HEK293 (cell line): Measurements from ENCODE around the gene RHOV.

Source experiments
- CTCF ChIA-PET: fragments of 350-600 bp; formaldehyde crosslinking; extraction: SDS; loops from one replicate; lab custom pipeline; 2021; ENCODE audit warnings: antibody characterized with exemption; lab: Yijun Ruan, JAX
- POLR2A ChIA-PET: fragments of 300-600 bp; formaldehyde crosslinking; extraction: SDS; loops from one replicate; lab custom pipeline; 2020; ENCODE audit warnings: antibody characterized with exemption, inconsistent platforms; lab: Yijun Ruan, JAX
- H3K27ac ChIP-seq: fragments of 200-500 bp; sonication (Bioruptor generic); 2 replicates; pipeline ENCODE4 v1.5.1; 2014; ENCODE audit warnings: low read depth, low read length, control low read depth, inconsistent platforms; ENCODE audit errors: extremely low read depth
- H3K36me3 ChIP-seq, 2 experiments: fragments of 200-500 bp in 1 of 2; sonication (Bioruptor generic) in 1 of 2; 1 replicate in 1 of 2; 2 replicates in 1 of 2; pipeline ENCODE4 v1.5.1; 2014 to 2017; ENCODE audit warnings: inconsistent platforms in 2 of 2, low read length in 2 of 2; ENCODE audit not compliant: control insufficient read depth in 2 of 2, insufficient read depth in 1 of 2
- H3K4me1 ChIP-seq: fragments of 200-500 bp; sonication (Bioruptor generic); 2 replicates; pipeline ENCODE4 v1.5.1; 2014; ENCODE audit warnings: mild to moderate bottlenecking, low read length, inconsistent platforms; ENCODE audit not compliant: control insufficient read depth, insufficient read depth
- H3K4me3 ChIP-seq: 2 replicates; pipeline ENCODE4 v1.5.1; 2011; ENCODE audit warnings: low read depth, mild to moderate bottlenecking, control low read depth, low read length, moderate library complexity
- H3K9me3 ChIP-seq: fragments of 200-500 bp; sonication (Bioruptor generic); 2 replicates; pipeline ENCODE4 v1.5.1; 2014; ENCODE audit warnings: low read depth, low read length, inconsistent platforms; ENCODE audit not compliant: control insufficient read depth, insufficient read depth
- IKZF3 ChIP-seq: fragments of 450-650 bp; IDR thresholded peaks from 2 replicates; pipeline ENCODE4 v1.5.0; 2018; ENCODE audit warnings: missing biosample characterization, mild to moderate bottlenecking, missing genetic modification characterization, moderate library complexity
- KLF1 ChIP-seq: fragments of 450-650 bp; formaldehyde crosslinking; IDR thresholded peaks from 2 replicates; pipeline ENCODE4 v1.5.1; 2016; ENCODE audit warnings: missing biosample characterization, missing genetic modification characterization
- MYNN ChIP-seq: fragments of 450-650 bp; formaldehyde crosslinking; IDR thresholded peaks from 2 replicates; pipeline ENCODE4 v1.5.1; 2016; ENCODE audit warnings: missing biosample characterization, missing genetic modification characterization, borderline replicate concordance
- SP2 ChIP-seq: fragments of 450-650 bp; formaldehyde crosslinking; IDR thresholded peaks from 2 replicates; pipeline ENCODE4 v1.5.1; 2016; ENCODE audit warnings: missing biosample characterization, missing genetic modification characterization
- ZBTB20 ChIP-seq: fragments of 450-650 bp; formaldehyde crosslinking; IDR thresholded peaks from 2 replicates; pipeline ENCODE4 v1.5.1; 2016; ENCODE audit warnings: missing biosample characterization, missing genetic modification characterization
- ZNF140 ChIP-seq: fragments of 450-650 bp; formaldehyde crosslinking; IDR thresholded peaks from 2 replicates; pipeline ENCODE4 v1.5.1; 2016; ENCODE audit warnings: missing biosample characterization, missing genetic modification characterization
- ZNF37A ChIP-seq: fragments of 450-650 bp; IDR thresholded peaks from 2 replicates; pipeline ENCODE4 v1.5.1; 2018; ENCODE audit warnings: missing biosample characterization, missing genetic modification characterization
- ZNF560 ChIP-seq: fragments of 450-650 bp; formaldehyde crosslinking; IDR thresholded peaks from 2 replicates; pipeline ENCODE4 v1.5.1; 2017; ENCODE audit warnings: missing biosample characterization, missing genetic modification characterization, borderline replicate concordance
- ZNF600 ChIP-seq: fragments of 450-650 bp; formaldehyde crosslinking; IDR thresholded peaks from 2 replicates; pipeline ENCODE4 v1.5.1; 2016; ENCODE audit warnings: missing biosample characterization, missing genetic modification characterization
- ZNF768 ChIP-seq: fragments of 450-650 bp; formaldehyde crosslinking; IDR thresholded peaks from 2 replicates; pipeline ENCODE4 v1.5.1; 2018; ENCODE audit warnings: missing biosample characterization, mild to moderate bottlenecking, missing genetic modification characterization
- ZNF830 ChIP-seq: fragments of 450-650 bp; IDR thresholded peaks from 2 replicates; pipeline ENCODE4 v1.5.0; 2018; ENCODE audit warnings: missing biosample characterization, missing genetic modification characterization, low read depth, mild to moderate bottlenecking, moderate library complexity
- ZNF843 ChIP-seq: fragments of 450-650 bp; formaldehyde crosslinking; IDR thresholded peaks from 2 replicates; pipeline ENCODE4 v1.5.1; 2016; ENCODE audit warnings: missing biosample characterization, missing genetic modification characterization
- ZSCAN23 ChIP-seq: fragments of 450-650 bp; formaldehyde crosslinking; IDR thresholded peaks from 2 replicates; pipeline ENCODE4 v1.5.1; 2016; ENCODE audit warnings: missing biosample characterization, missing genetic modification characterization
- ZXDB ChIP-seq: fragments of 450-650 bp; formaldehyde crosslinking; IDR thresholded peaks from 2 replicates; pipeline ENCODE4 v1.5.1; 2016; ENCODE audit warnings: missing biosample characterization, missing genetic modification characterization
- TF ChIP-seq, protein P1 (sequence below): fragments of 450-650 bp; formaldehyde crosslinking; optimal IDR thresholded peaks from 2 replicates; pipeline ENCODE3; 2016; ENCODE audit warnings: missing biosample characterization, mild to moderate bottlenecking, missing genetic modification characterization
- TF ChIP-seq, protein P2 (sequence below): IDR thresholded peaks from 2 replicates; pipeline ENCODE4 v1.6.1; 2011; ENCODE audit warnings: mild to moderate bottlenecking, low read depth, low read length, borderline replicate concordance
- TF ChIP-seq, protein P3 (sequence below): fragments of 450-650 bp; formaldehyde crosslinking; IDR thresholded peaks from 2 replicates; pipeline ENCODE4 v1.5.1; 2016; ENCODE audit warnings: missing biosample characterization, missing genetic modification characterization
- TF ChIP-seq, protein P4 (sequence below): fragments of 450-650 bp; formaldehyde crosslinking; IDR thresholded peaks from 2 replicates; pipeline ENCODE4 v1.5.1; 2016; ENCODE audit warnings: missing biosample characterization, missing genetic modification characterization
- TF ChIP-seq, protein P5 (sequence below): fragments of 450-650 bp; formaldehyde crosslinking; IDR thresholded peaks from 2 replicates; pipeline ENCODE4 v1.5.1; 2016; ENCODE audit warnings: missing biosample characterization, missing genetic modification characterization

Gene RHOV

DNA sequence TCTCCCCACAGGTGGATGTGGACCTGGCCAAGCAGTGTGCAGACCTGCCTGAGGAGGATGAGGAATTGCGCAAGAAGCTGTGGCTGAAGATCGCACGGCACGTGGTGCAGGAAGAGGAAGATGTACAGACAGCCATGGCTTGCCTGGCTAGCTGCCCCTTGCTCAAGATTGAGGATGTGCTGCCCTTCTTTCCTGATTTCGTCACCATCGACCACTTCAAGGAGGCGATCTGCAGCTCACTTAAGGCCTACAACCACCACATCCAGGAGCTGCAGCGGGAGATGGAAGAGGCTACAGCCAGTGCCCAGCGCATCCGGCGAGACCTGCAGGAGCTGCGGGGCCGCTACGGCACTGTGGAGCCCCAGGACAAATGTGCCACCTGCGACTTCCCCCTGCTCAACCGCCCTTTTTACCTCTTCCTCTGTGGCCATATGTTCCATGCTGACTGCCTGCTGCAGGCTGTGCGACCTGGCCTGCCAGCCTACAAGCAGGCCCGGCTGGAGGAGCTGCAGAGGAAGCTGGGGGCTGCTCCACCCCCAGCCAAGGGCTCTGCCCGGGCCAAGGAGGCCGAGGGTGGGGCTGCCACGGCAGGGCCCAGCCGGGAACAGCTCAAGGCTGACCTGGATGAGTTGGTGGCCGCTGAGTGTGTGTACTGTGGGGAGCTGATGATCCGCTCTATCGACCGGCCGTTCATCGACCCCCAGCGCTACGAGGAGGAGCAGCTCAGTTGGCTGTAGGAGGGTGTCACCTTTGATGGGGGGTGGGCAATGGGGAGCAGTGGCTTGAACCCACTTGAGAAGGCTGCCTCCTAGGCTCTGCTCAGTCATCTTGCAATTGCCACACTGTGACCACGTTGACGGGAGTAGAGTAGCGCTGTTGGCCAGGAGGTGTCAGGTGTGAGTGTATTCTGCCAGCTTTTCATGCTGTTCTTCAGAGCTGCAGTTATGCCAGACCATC lies 28.8 kb upstream of the RHOV start:
- POLR2A ChIA-PET: interaction anchor here (1.2 to 2.7 kb wide), 3 partner anchors 8 to 282 kb away, joined by 3 to 12 read pairs (median 6); partner anchors contain the start of genes DLL4 and VPS18
- Histone ChIP-seq H3K27ac (no peak overlapping the region), H3K4me1 (peaks cover 2% of the 10 kb centered on the region; the same call in 1 of the 2 replicates)
- TF ChIP-seq, protein P1, sequence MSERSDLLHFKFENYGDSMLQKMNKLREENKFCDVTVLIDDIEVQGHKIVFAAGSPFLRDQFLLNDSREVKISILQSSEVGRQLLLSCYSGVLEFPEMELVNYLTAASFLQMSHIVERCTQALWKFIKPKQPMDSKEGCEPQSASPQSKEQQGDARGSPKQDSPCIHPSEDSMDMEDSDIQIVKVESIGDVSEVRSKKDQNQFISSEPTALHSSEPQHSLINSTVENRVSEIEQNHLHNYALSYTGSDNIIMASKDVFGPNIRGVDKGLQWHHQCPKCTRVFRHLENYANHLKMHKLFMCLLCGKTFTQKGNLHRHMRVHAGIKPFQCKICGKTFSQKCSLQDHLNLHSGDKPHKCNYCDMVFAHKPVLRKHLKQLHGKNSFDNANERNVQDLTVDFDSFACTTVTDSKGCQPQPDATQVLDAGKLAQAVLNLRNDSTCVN (tag by site-specific recombination): no peak
- TF ChIP-seq ZNF600 (tag by site-specific recombination) (0 out of 2 replicates have a peak, but pooled peaks have one; percentile 29), SP2 (no peak), IKZF3 (tag by site-specific recombination) (no peak)
- TF ChIP-seq, all 188 proteins: peak for 1
- no peak overlapping the region for H3K4me3 ChIP-seq
- H3K9me3 ChIP-seq: no peaks in the 10 kb centered on the region
- CTCF ChIA-PET: interaction anchor here (0.6 to 7.1 kb wide), 18 partner anchors 8 to 324 kb away, joined by 3 to 71 read pairs (median 4); partner anchors contain the start of genes DLL4, SPINT1 and VPS18
- peaks cover 0 to 54% of the 10 kb centered on the region in 2 experiments; a peak in 2 of 3 replicates for H3K36me3 ChIP-seq

DNA sequence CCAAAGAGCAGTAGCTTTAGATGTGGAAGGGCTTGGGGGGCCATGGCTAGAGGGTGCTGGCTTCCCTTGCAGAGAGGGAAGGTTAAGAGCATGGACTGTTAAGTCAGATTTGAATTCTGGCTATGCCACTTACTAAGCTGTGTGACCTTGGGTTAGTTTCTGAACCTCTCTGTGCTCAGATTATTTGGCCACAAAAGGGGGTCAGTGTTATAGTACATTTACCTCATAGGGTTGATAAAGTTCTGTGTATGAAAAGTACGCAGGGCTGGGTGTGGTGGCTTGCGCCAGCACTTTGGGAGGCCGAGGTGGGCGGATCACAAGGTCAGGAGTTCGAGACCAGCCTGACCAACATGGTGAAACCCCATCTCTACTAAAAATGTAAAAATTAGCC lies 27.0 kb upstream of the RHOV start:
- Histone ChIP-seq H3K4me3 (no peak overlapping the region), H3K27ac (no peak overlapping the region), H3K36me3 (peaks cover 0 to 71% of the 10 kb centered on the region in 2 experiments; a peak in 2 of 3 replicates), H3K9me3 (no peaks in the 10 kb centered on the region), H3K4me1 (no peaks in the 10 kb centered on the region)
- POLR2A ChIA-PET: interaction anchor here (0.7 kb wide), 1 partner anchor 27 kb away, joined by 3 read pairs; no protein-coding TSS in a partner anchor
- CTCF ChIA-PET: interaction anchor here (0.6 to 1.2 kb wide), 2 partner anchors 42 to 119 kb away, joined by 3 read pairs; no protein-coding TSS in a partner anchor
- TF ChIP-seq ZNF768 (peak; percentile 85; the same call in 1 of the 2 replicates), MYNN (tag by site-specific recombination) (no peak)

DNA sequence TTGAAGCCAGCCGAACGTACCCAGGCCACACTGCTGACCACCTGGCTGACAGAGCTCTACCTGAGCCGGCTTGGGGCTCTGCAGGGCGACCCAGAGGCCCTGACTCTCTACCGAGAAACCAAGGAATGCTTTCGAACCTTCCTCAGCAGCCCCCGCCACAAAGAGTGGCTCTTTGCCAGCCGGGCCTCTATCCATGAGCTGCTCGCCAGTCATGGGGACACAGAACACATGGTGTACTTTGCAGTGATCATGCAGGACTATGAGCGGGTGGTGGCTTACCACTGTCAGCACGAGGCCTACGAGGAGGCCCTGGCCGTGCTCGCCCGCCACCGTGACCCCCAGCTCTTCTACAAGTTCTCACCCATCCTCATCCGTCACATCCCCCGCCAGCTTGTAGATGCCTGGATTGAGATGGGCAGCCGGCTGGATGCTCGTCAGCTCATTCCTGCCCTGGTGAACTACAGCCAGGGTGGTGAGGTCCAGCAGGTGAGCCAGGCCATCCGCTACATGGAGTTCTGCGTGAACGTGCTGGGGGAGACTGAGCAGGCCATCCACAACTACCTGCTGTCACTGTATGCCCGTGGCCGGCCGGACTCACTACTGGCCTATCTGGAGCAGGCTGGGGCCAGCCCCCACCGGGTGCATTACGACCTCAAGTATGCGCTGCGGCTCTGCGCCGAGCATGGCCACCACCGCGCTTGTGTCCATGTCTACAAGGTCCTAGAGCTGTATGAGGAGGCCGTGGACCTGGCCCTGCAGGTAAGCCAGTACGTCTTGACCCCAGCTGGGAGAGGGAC lies 26.4 kb upstream of the RHOV start:
- no peak overlapping the region for H3K4me3 ChIP-seq
- POLR2A ChIA-PET: interaction anchor here (0.7 kb wide), 1 partner anchor 26 kb away, joined by 3 read pairs; no protein-coding TSS in a partner anchor
- TF ChIP-seq ZSCAN23 (tag by site-specific recombination) (no peak), ZNF140 (no peak), ZNF843 (tag by site-specific recombination) (no peak), KLF1 (tag by site-specific recombination) (no peak), ZNF560 (tag by site-specific recombination) (no peak), ZBTB20 (tag by site-specific recombination) (no peak), ZNF830 (tag by site-specific recombination) (no peak), ZNF37A (tag by site-specific recombination) (no peak), ZXDB (no peak)
- TF ChIP-seq, protein P2, sequence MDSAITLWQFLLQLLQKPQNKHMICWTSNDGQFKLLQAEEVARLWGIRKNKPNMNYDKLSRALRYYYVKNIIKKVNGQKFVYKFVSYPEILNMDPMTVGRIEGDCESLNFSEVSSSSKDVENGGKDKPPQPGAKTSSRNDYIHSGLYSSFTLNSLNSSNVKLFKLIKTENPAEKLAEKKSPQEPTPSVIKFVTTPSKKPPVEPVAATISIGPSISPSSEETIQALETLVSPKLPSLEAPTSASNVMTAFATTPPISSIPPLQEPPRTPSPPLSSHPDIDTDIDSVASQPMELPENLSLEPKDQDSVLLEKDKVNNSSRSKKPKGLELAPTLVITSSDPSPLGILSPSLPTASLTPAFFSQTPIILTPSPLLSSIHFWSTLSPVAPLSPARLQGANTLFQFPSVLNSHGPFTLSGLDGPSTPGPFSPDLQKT: no peak
- TF ChIP-seq, protein P3, sequence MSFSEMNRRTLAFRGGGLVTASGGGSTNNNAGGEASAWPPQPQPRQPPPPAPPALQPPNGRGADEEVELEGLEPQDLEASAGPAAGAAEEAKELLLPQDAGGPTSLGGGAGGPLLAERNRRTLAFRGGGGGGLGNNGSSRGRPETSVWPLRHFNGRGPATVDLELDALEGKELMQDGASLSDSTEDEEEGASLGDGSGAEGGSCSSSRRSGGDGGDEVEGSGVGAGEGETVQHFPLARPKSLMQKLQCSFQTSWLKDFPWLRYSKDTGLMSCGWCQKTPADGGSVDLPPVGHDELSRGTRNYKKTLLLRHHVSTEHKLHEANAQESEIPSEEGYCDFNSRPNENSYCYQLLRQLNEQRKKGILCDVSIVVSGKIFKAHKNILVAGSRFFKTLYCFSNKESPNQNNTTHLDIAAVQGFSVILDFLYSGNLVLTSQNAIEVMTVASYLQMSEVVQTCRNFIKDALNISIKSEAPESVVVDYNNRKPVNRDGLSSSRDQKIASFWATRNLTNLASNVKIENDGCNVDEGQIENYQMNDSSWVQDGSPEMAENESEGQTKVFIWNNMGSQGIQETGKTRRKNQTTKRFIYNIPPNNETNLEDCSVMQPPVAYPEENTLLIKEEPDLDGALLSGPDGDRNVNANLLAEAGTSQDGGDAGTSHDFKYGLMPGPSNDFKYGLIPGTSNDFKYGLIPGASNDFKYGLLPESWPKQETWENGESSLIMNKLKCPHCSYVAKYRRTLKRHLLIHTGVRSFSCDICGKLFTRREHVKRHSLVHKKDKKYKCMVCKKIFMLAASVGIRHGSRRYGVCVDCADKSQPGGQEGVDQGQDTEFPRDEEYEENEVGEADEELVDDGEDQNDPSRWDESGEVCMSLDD (tag by site-specific recombination): no peak
- TF ChIP-seq, protein P4, sequence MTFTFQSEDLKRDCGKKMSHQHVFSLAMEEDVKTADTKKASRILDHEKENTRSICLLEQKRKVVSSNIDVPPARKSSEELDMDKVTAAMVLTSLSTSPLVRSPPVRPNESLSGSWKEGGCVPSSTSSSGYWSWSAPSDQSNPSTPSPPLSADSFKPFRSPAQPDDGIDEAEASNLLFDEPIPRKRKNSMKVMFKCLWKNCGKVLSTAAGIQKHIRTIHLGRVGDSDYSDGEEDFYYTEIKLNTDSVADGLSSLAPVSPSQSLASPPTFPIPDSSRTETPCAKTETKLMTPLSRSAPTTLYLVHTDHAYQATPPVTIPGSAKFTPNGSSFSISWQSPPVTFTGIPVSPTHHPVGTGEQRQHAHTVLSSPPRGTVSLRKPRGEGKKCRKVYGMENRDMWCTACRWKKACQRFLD: no peak
- TF ChIP-seq, protein P5, sequence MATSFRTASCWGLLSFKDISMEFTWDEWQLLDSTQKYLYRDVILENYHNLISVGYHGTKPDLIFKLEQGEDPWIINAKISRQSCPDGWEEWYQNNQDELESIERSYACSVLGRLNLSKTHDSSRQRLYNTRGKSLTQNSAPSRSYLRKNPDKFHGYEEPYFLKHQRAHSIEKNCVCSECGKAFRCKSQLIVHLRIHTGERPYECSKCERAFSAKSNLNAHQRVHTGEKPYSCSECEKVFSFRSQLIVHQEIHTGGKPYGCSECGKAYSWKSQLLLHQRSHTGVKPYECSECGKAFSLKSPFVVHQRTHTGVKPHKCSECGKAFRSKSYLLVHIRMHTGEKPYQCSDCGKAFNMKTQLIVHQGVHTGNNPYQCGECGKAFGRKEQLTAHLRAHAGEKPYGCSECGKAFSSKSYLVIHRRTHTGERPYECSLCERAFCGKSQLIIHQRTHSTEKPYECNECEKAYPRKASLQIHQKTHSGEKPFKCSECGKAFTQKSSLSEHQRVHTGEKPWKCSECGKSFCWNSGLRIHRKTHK (tag by site-specific recombination): no peak
- H3K9me3 ChIP-seq: no peaks in the 10 kb centered on the region
- H3K27ac ChIP-seq: no peak overlapping the region
- CTCF ChIA-PET: interaction anchor here (0.5 to 1.3 kb wide), 4 partner anchors 8 to 619 kb away, joined by 3 read pairs; no protein-coding TSS in a partner anchor
- H3K4me1 ChIP-seq: no peaks in the 10 kb centered on the region
- H3K36me3 ChIP-seq: peaks cover 0 to 76% of the 10 kb centered on the region in 2 experiments; a peak in 2 of 3 replicates
